HepG2 (cell line): ENCODE data around the gene UGT1A7. TPM values are rescaled to one million over a fixed set of nuclear protein-coding genes. Genes with fewer than 3 reads are reported as not detected.
A peak's percentile ranks its signal among the peaks of the same experiment; 100 is the strongest.

Source experiments
- ARID5B ChIP-seq: IDR thresholded peaks from 2 replicates; pipeline ENCODE4 v1.4.0; 2020; ENCODE audit warnings: mild to moderate bottlenecking, missing genetic modification reagents
- ATF7-NPFF ChIP-seq: sonication (generic); formaldehyde crosslinking; IDR thresholded peaks from 2 replicates; pipeline ENCODE4 v1.8.1; 2023; ENCODE audit warnings: mild to moderate bottlenecking, low read depth, missing genetic modification reagents, moderate library complexity
- CCDC6 ChIP-seq: sonication (generic); formaldehyde crosslinking; IDR thresholded peaks from 2 replicates; pipeline ENCODE4 v1.8.1; 2022; ENCODE audit warnings: mild to moderate bottlenecking, missing genetic modification reagents, moderate library complexity
- IRF1 ChIP-seq: sonication (generic); formaldehyde crosslinking; IDR thresholded peaks from 2 replicates; pipeline ENCODE4 v1.4.0; 2020; ENCODE audit warnings: low read depth, mild to moderate bottlenecking, missing genetic modification reagents
- MEIS2 ChIP-seq: sonication (generic); formaldehyde crosslinking; IDR thresholded peaks from 2 replicates; pipeline ENCODE4 v1.9.0; 2021; ENCODE audit warnings: mild to moderate bottlenecking, missing genetic modification reagents
- MTA1 ChIP-seq: sonication (generic); formaldehyde crosslinking; IDR thresholded peaks from 2 replicates; pipeline ENCODE4 v1.4.0; 2020; ENCODE audit warnings: missing genetic modification reagents, mild to moderate bottlenecking, borderline replicate concordance
- NR2F2 ChIP-seq: IDR thresholded peaks from 2 replicates; pipeline ENCODE4 v1.6.1; 2012; ENCODE audit warnings: low read depth, inconsistent platforms, borderline replicate concordance
- RFX1 ChIP-seq: fragments of 450-650 bp; IDR thresholded peaks from 2 replicates; pipeline ENCODE4 v1.6.1; 2017
- TGIF2 ChIP-seq: IDR thresholded peaks from 2 replicates; pipeline ENCODE4 v1.6.1; 2016; ENCODE audit warnings: control low read depth, missing compliant biosample characterization
- ZMYM3 ChIP-seq: sonication (generic); formaldehyde crosslinking; IDR thresholded peaks from 2 replicates; pipeline ENCODE4 v1.5.1; 2020; ENCODE audit warnings: mild to moderate bottlenecking, missing genetic modification reagents
- ZNF225 ChIP-seq: sonication (generic); formaldehyde crosslinking; IDR thresholded peaks from 2 replicates; pipeline ENCODE4 v1.4.0; 2020; ENCODE audit warnings: mild to moderate bottlenecking, missing genetic modification reagents
- ZNF256 ChIP-seq: sonication (generic); formaldehyde crosslinking; conservative IDR thresholded peaks from 2 replicates; pipeline ENCODE4 v1.4.0; 2020; ENCODE audit warnings: missing genetic modification reagents
- ZNF446 ChIP-seq: sonication (generic); formaldehyde crosslinking; IDR thresholded peaks from 2 replicates; pipeline ENCODE4 v1.5.0; 2020; ENCODE audit warnings: mild to moderate bottlenecking, missing genetic modification reagents
- ZNF569 ChIP-seq: sonication (generic); formaldehyde crosslinking; IDR thresholded peaks from 2 replicates; pipeline ENCODE4 v1.5.0; 2020; ENCODE audit warnings: mild to moderate bottlenecking, missing genetic modification reagents, moderate library complexity, borderline replicate concordance
- ZNF580 ChIP-seq: IDR thresholded peaks from 2 replicates; pipeline ENCODE4 v1.6.1; 2016; ENCODE audit warnings: low read depth, borderline replicate concordance
- ZNF598 ChIP-seq: sonication (generic); formaldehyde crosslinking; IDR thresholded peaks from 2 replicates; pipeline ENCODE4 v1.5.1; 2020; ENCODE audit warnings: mild to moderate bottlenecking, missing genetic modification reagents, borderline replicate concordance
- ZNF761 ChIP-seq: sonication (generic); formaldehyde crosslinking; conservative IDR thresholded peaks from 2 replicates; pipeline ENCODE4 v1.4.0; 2020; ENCODE audit warnings: mild to moderate bottlenecking, missing genetic modification reagents
- polyA plus RNA-seq, 8 experiments: library from polyadenylated mRNA; depleted of rRNA in 3 of 8; stranded (reverse) in 7 of 8; unstranded in 1 of 8; fragments of >200 nt; fragmentation: Illumina TruSeq in 4 of 8; extraction: Trizol in 4 of 8; gene quantifications; 2 replicates each; pipeline versions ENCODE4 v1.2.1 to v1.2.3, GENCODE V29; 2011 to 2016; ENCODE audit warnings: low read depth in 4 of 8, missing spikeins in 1 of 8, mixed read lengths in 1 of 8; ENCODE audit not compliant: insufficient read depth in 1 of 8
- total RNA-seq, 5 experiments: library from RNA; depleted of rRNA; stranded (reverse); fragments of >200 nt; fragmentation: Illumina TruSeq; extraction: Trizol; gene quantifications; 2 replicates each; pipeline ENCODE4 v1.2.3, GENCODE V29; 2016; ENCODE audit warnings: low read depth in 1 of 5
- TF ChIP-seq, protein P1 (sequence below): sonication (generic); formaldehyde crosslinking; IDR thresholded peaks from 2 replicates; pipeline ENCODE4 v1.8.1; 2022; ENCODE audit warnings: mild to moderate bottlenecking, missing genetic modification reagents
- TF ChIP-seq, protein P2 (sequence below): sonication (generic); formaldehyde crosslinking; IDR thresholded peaks from 2 replicates; pipeline ENCODE4 v1.5.0; 2020; ENCODE audit warnings: missing genetic modification reagents
- TF ChIP-seq, protein P3 (sequence below): sonication (generic); formaldehyde crosslinking; IDR thresholded peaks from 2 replicates; pipeline ENCODE4 v1.5.0; 2020; ENCODE audit warnings: mild to moderate bottlenecking, missing genetic modification reagents

UGT1A7 gene
- total and polyA plus RNA-seq, 2 of the 13 experiments (the other 11 are each of a cell fraction or from before 2014, with no cell fraction given), result not detected

DNA sequence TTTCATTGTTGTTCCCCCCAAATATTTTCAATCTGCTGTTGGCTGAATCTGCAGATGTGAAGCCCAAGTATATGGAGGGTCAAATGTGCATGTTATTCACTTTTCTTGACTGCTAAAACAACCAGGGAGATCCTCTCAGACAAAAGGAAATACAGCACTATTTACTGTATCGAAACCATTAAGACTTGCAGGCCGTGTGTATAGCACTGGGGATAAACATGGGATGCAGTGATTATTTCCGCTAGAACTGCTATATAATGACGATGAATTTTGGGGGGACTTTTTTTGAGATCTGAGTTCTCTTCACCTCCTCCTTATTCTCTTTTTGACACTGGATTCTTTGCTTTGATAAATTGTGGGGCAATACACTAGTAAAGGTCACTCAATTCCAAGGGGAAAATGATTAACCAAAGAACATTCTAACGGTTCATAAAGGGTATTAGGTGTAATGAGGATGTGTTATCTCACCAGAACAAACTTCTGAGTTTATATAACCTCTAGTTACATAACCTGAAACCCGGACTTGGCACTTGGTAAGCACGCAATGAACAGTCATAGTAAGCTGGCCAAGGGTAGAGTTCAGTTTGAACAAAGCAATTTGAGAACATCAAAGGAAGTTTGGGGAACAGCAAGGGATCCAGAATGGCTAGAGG lies 74.9 kb downstream of the UGT1A7 start (continued):
- TF ChIP-seq ZMYM3 (CRISPR knock-in tag) (peak; percentile 21; the same call in 1 of the 2 replicates), ZNF225 (CRISPR knock-in tag) (no peak), ZNF256 (CRISPR knock-in tag) (no peak), ZNF569 (CRISPR knock-in tag) (no peak), MTA1 (CRISPR knock-in tag) (no peak), NR2F2 (peak; percentile 100), MEIS2 (CRISPR knock-in tag) (peak; percentile 75; the same call in 1 of the 2 replicates), TGIF2 (CRISPR knock-in tag) (peak; percentile 82), ZNF761 (CRISPR knock-in tag) (no peak), ATF7-NPFF (CRISPR knock-in tag) (0 out of 2 replicates have a peak, but pooled peaks have one; percentile 44), ZNF598 (CRISPR knock-in tag) (no peak), CCDC6 (CRISPR knock-in tag) (peak; percentile 70; the same call in 1 of the 2 replicates), RFX1 (no peak), ZNF580 (CRISPR knock-in tag) (no peak), ARID5B (CRISPR knock-in tag) (peak; percentile 99), IRF1 (CRISPR knock-in tag) (no peak), ZNF446 (no peak)
- TF ChIP-seq, protein P1, sequence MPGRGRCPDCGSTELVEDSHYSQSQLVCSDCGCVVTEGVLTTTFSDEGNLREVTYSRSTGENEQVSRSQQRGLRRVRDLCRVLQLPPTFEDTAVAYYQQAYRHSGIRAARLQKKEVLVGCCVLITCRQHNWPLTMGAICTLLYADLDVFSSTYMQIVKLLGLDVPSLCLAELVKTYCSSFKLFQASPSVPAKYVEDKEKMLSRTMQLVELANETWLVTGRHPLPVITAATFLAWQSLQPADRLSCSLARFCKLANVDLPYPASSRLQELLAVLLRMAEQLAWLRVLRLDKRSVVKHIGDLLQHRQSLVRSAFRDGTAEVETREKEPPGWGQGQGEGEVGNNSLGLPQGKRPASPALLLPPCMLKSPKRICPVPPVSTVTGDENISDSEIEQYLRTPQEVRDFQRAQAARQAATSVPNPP (CRISPR knock-in tag), result peak; percentile 92; the same call in 1 of the 2 replicates
- TF ChIP-seq, protein P2, sequence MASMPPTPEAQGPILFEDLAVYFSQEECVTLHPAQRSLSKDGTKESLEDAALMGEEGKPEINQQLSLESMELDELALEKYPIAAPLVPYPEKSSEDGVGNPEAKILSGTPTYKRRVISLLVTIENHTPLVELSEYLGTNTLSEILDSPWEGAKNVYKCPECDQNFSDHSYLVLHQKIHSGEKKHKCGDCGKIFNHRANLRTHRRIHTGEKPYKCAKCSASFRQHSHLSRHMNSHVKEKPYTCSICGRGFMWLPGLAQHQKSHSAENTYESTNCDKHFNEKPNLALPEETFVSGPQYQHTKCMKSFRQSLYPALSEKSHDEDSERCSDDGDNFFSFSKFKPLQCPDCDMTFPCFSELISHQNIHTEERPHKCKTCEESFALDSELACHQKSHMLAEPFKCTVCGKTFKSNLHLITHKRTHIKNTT, result no peak
- TF ChIP-seq, protein P3, sequence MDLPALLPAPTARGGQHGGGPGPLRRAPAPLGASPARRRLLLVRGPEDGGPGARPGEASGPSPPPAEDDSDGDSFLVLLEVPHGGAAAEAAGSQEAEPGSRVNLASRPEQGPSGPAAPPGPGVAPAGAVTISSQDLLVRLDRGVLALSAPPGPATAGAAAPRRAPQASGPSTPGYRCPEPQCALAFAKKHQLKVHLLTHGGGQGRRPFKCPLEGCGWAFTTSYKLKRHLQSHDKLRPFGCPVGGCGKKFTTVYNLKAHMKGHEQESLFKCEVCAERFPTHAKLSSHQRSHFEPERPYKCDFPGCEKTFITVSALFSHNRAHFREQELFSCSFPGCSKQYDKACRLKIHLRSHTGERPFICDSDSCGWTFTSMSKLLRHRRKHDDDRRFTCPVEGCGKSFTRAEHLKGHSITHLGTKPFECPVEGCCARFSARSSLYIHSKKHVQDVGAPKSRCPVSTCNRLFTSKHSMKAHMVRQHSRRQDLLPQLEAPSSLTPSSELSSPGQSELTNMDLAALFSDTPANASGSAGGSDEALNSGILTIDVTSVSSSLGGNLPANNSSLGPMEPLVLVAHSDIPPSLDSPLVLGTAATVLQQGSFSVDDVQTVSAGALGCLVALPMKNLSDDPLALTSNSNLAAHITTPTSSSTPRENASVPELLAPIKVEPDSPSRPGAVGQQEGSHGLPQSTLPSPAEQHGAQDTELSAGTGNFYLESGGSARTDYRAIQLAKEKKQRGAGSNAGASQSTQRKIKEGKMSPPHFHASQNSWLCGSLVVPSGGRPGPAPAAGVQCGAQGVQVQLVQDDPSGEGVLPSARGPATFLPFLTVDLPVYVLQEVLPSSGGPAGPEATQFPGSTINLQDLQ, result no peak
